Loucy (cell line): Measurements from ENCODE around the gene NCOR2.

Source experiments
- EZH2phosphoT487 ChIP-seq: fragments of 200-600 bp; IDR thresholded peaks from 2 replicates; pipeline ENCODE4 v1.6.1; 2018; ENCODE audit warnings: antibody characterized with exemption, mild to moderate bottlenecking, moderate library complexity, borderline replicate concordance
- TF ChIP-seq, protein P1 (sequence below): fragments of 200-600 bp; sonication (generic); conservative IDR thresholded peaks from 2 replicates; pipeline ENCODE4 v1.5.1; 2014; ENCODE audit warnings: mild to moderate bottlenecking, antibody characterized with exemption, low read length

DNA sequence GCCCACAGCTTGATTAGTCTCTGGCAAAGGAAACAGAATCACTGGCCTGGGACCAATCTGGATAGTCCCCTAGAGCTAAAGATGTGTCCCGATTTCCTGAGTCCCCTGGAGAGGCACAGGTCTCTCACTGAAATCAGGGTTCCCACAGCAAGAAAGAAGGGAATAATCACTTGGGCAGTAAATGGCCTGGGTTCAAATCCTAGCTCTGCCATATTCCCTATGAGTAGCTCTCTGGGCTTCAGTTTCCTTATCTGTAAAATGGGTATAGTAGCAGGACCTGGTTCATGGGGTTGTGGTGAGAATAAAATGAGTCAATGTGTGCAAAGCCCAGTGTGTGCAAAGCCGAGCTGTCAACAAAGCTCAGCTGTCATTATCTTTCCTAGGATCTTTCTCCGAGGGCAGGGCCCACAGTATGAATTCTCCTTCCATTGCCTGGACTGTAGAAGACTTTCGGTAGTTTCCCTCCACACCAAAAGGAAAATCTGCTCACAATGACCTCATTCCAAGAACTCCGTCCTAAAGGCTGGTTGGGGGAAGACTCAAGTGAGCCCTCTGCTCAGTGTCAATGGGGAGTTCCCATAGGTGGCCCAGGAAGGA is 12.6 kb upstream of the NCOR2 start:
- TF ChIP-seq, protein P1, sequence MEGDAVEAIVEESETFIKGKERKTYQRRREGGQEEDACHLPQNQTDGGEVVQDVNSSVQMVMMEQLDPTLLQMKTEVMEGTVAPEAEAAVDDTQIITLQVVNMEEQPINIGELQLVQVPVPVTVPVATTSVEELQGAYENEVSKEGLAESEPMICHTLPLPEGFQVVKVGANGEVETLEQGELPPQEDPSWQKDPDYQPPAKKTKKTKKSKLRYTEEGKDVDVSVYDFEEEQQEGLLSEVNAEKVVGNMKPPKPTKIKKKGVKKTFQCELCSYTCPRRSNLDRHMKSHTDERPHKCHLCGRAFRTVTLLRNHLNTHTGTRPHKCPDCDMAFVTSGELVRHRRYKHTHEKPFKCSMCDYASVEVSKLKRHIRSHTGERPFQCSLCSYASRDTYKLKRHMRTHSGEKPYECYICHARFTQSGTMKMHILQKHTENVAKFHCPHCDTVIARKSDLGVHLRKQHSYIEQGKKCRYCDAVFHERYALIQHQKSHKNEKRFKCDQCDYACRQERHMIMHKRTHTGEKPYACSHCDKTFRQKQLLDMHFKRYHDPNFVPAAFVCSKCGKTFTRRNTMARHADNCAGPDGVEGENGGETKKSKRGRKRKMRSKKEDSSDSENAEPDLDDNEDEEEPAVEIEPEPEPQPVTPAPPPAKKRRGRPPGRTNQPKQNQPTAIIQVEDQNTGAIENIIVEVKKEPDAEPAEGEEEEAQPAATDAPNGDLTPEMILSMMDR = no peak
- TF ChIP-seq EZH2phosphoT487 = no peak
